ENCODE measurements around the gene COG3. TPM values are rescaled to one million over a fixed set of nuclear protein-coding genes. Genes with fewer than 3 reads are reported as not detected.
A peak's percentile ranks its signal among the peaks of the same experiment; 100 is the strongest.

Gene COG3
- total and polyA plus RNA-seq, 2 experiments from 2014 or later = 17.9 to 19.3 TPM

- H3K9me3 ChIP-seq (ENCODE audit: low read depth) = no peaks in the 10 kb centered on the region
- no peak for TF ChIP-seq EZH2 (IDR thresholded peaks at IDR 0.05; ENCODE audit: insufficient read depth, poor library complexity, severe bottlenecking)
- TF ChIP-seq EZH2phosphoT487 (IDR thresholded peaks at IDR 0.05; ENCODE audit: insufficient read depth, low read depth) = no peak
- H3K27me3 ChIP-seq (replicated peaks; ENCODE audit: insufficient read depth) = peaks cover 40% of the 10 kb centered on the region
- no peaks in the 10 kb centered on the region for H4K20me1 ChIP-seq (ENCODE audit: insufficient read depth)
- WGBS, 2 experiments (ENCODE audit: low coverage in 1 of 2, low lambda C conversion rate in 2 of 2, missing lambda C conversion rate in 2 of 2) = 54 to 57% methylated on average over 4 of the region's 4 CpGs
- DNase-seq = no peak
- in situ Hi-C loops (cut with MboI) = no loop called here
- no peak overlapping the region for H3K27ac ChIP-seq
- no peaks in the 10 kb centered on the region for H3K36me3 ChIP-seq (ENCODE audit: low read depth)
- no peak overlapping the region for H2AFZ ChIP-seq
- no peak overlapping the region for H3K9ac ChIP-seq
- H3K79me2 ChIP-seq (ENCODE audit: insufficient read depth) = no peaks in the 10 kb centered on the region
- H3K4me2 ChIP-seq (ENCODE audit: unreplicated experiment) = no peak overlapping the region
- no peaks in the 10 kb centered on the region for H3K4me1 ChIP-seq (ENCODE audit: insufficient read depth)
- no peak overlapping the region for H3K4me3 ChIP-seq
- H3K9me2 ChIP-seq (ENCODE audit: insufficient read depth) = no peaks in the 10 kb centered on the region
- no peaks in the 10 kb centered on the region for H3F3A ChIP-seq (ENCODE audit: insufficient read depth)
These were observed 111.7 kb downstream of the COG3 start for GRCh38 chr13:45576466-45576865.

GRCh38 chr13:45582408-45583076 is 117.8 kb downstream of the COG3 start:
- DNase-seq = no peak

GRCh38 chr13:45584816-45585215 is 120.1 kb downstream of the COG3 start:
- Histone ChIP-seq H3K9me2 (ENCODE audit: insufficient read depth) (no peaks in the 10 kb centered on the region), H3K27me3 (replicated peaks; ENCODE audit: insufficient read depth) (peaks cover 10% of the 10 kb centered on the region), H3F3A (ENCODE audit: insufficient read depth) (no peaks in the 10 kb centered on the region), H3K9me3 (ENCODE audit: low read depth) (no peaks in the 10 kb centered on the region), H3K79me2 (ENCODE audit: insufficient read depth) (no peaks in the 10 kb centered on the region), H3K4me1 (ENCODE audit: insufficient read depth) (no peaks in the 10 kb centered on the region), H3K27ac (no peak overlapping the region), H4K20me1 (ENCODE audit: insufficient read depth) (no peaks in the 10 kb centered on the region), H3K4me2 (ENCODE audit: unreplicated experiment) (no peak overlapping the region), H3K9ac (no peak overlapping the region), H2AFZ (no peak overlapping the region), H3K4me3 (no peak overlapping the region), H3K36me3 (ENCODE audit: low read depth) (no peaks in the 10 kb centered on the region)
- peak; percentile 6 for DNase-seq
- in situ Hi-C loops (cut with MboI) = no loop called here
- 62 to 63% methylated on average over 6 of the region's 6 CpGs for WGBS, 2 experiments (ENCODE audit: low coverage in 1 of 2, low lambda C conversion rate in 2 of 2, missing lambda C conversion rate in 2 of 2)
- TF ChIP-seq EZH2phosphoT487 (IDR thresholded peaks at IDR 0.05; ENCODE audit: insufficient read depth, low read depth) (no peak), EZH2 (IDR thresholded peaks at IDR 0.05; ENCODE audit: insufficient read depth, poor library complexity, severe bottlenecking) (no peak)

More at GRCh38 chr13:45582408-45583076, 117.8 kb downstream of the COG3 start:
- no peaks in the 10 kb centered on the region for H3K36me3 ChIP-seq (ENCODE audit: low read depth)
- no peak overlapping the region for H3K27ac ChIP-seq
- H3K4me1 ChIP-seq (ENCODE audit: insufficient read depth) = no peaks in the 10 kb centered on the region
- H3K27me3 ChIP-seq (replicated peaks; ENCODE audit: insufficient read depth) = peaks cover 29% of the 10 kb centered on the region
- in situ Hi-C loops (cut with MboI) = no loop called here
- H4K20me1 ChIP-seq (ENCODE audit: insufficient read depth) = no peaks in the 10 kb centered on the region
- TF ChIP-seq EZH2 (IDR thresholded peaks at IDR 0.05; ENCODE audit: insufficient read depth, poor library complexity, severe bottlenecking) (no peak), EZH2phosphoT487 (IDR thresholded peaks at IDR 0.05; ENCODE audit: insufficient read depth, low read depth) (no peak)
- H2AFZ ChIP-seq = no peak overlapping the region
- 16 to 19% methylated on average over 3 of the region's 3 CpGs for WGBS, 2 experiments (ENCODE audit: low coverage in 1 of 2, low lambda C conversion rate in 2 of 2, missing lambda C conversion rate in 2 of 2)
- H3K4me3 ChIP-seq = no peak overlapping the region
- H3K79me2 ChIP-seq (ENCODE audit: insufficient read depth) = no peaks in the 10 kb centered on the region
- no peak overlapping the region for H3K9ac ChIP-seq
- H3K9me2 ChIP-seq (ENCODE audit: insufficient read depth) = no peaks in the 10 kb centered on the region
- no peaks in the 10 kb centered on the region for H3F3A ChIP-seq (ENCODE audit: insufficient read depth)
- no peaks in the 10 kb centered on the region for H3K9me3 ChIP-seq (ENCODE audit: low read depth)
- no peak overlapping the region for H3K4me2 ChIP-seq (ENCODE audit: unreplicated experiment)

Small RNAs within 50 kb of the gene (small RNA-seq; reads per million reads assigned to genes)
- gene RNA5SP27 (ENCODE audit: low read depth, low replicate concordance) (not detected), gene TIMM9P3 (ENCODE audit: low read depth, low replicate concordance) (not detected)

Other genes starting within 250 kb of the COG3 start
- 2,021 and 2,164 TPM in 2 replicates for gene TPT1, start 123.8 kb upstream of the COG3 start, total RNA-seq (2014; rRNA removed; shearing (Covaris generic))
- 1,100 and 1,151 TPM in 2 replicates for gene TPT1, start 123.8 kb upstream of the COG3 start, polyA plus RNA-seq (2016; fragmentation: Nextera tagmentation; extraction: Ambion mirVana)
- 4.3 and 10.2 TPM in 2 replicates for gene SLC25A30, start 46.6 kb upstream of the COG3 start, total RNA-seq (2014; rRNA removed; shearing (Covaris generic))
- gene SLC25A30, start 46.6 kb upstream of the COG3 start, polyA plus RNA-seq (2016; fragmentation: Nextera tagmentation; extraction: Ambion mirVana) = 4.3 and 4.5 TPM in 2 replicates
- not detected in 2 replicates for gene ERICH6B, start 150.8 kb downstream of the COG3 start, total RNA-seq (2014; rRNA removed; shearing (Covaris generic))
- gene ERICH6B, start 150.8 kb downstream of the COG3 start, polyA plus RNA-seq (2016; fragmentation: Nextera tagmentation; extraction: Ambion mirVana) = not detected in 2 replicates
- not detected in 2 replicates for gene CBY2, start 237.4 kb downstream of the COG3 start, total RNA-seq (2014; rRNA removed; shearing (Covaris generic))
- not detected in 2 replicates for gene CBY2, start 237.4 kb downstream of the COG3 start, polyA plus RNA-seq (2016; fragmentation: Nextera tagmentation; extraction: Ambion mirVana)